OCI-LY7 (cell line): ENCODE results near the gene VAPB. TPM values are rescaled to one million over a fixed set of nuclear protein-coding genes. Genes with fewer than 3 reads are reported as not detected.

Source experiments
- BruUV-seq: library from RNA; stranded (reverse); fragments of 400-500 nt; replicated peaks from 2 replicates; lab custom pipeline; 2021; lab: Mats Ljungman, UMichigan
- CTCF ChIA-PET: fragments of 300-600 bp; sonication (Branson Sonifier 250); formaldehyde crosslinking; loops from one replicate; lab custom pipeline; 2022; ENCODE audit warnings: antibody characterized with exemption; ENCODE audit not compliant: unreplicated experiment; lab: Charles Lee
- POLR2A ChIA-PET: fragments of 300-600 bp; sonication (Branson Sonifier 250); formaldehyde crosslinking; loops from one replicate; lab custom pipeline; 2022; ENCODE audit warnings: antibody characterized with exemption; lab: Charles Lee
- DNase-seq: peaks from one replicate; pipeline ENCODE4 v3.0.0-alpha.2; 2015; ENCODE audit warnings: low spot score
- H2AFZ ChIP-seq: fragments of 200-600 bp; sonication (generic), shearing (Covaris generic); 2 replicates; pipeline ENCODE4 v1.6.1; 2014; ENCODE audit warnings: mild to moderate bottlenecking, antibody characterized with exemption, low read length, moderate library complexity
- H3K27ac ChIP-seq: fragments of 200-600 bp; sonication (generic); 2 replicates; pipeline ENCODE4 v1.5.1; 2014; ENCODE audit warnings: mixed run types, low read depth, mild to moderate bottlenecking, moderate library complexity, low read length, inconsistent platforms; ENCODE audit not compliant: poor library complexity, severe bottlenecking
- H3K36me3 ChIP-seq: fragments of 200-600 bp; sonication (generic); 2 replicates; pipeline ENCODE4 v1.6.1; 2014; ENCODE audit warnings: mild to moderate bottlenecking, antibody characterized with exemption, low read length, moderate library complexity, mixed read lengths; ENCODE audit not compliant: insufficient read depth
- H3K4me1 ChIP-seq: fragments of 200-600 bp; sonication (generic); 2 replicates; pipeline ENCODE4 v1.5.1; 2014; ENCODE audit warnings: mild to moderate bottlenecking, low read length; ENCODE audit not compliant: insufficient read depth, poor library complexity, severe bottlenecking
- H3K4me2 ChIP-seq: fragments of 200-600 bp; sonication (generic); 2 replicates; pipeline ENCODE4 v1.6.1; 2014; ENCODE audit warnings: mild to moderate bottlenecking, low read length
- H3K4me3 ChIP-seq: fragments of 200-600 bp; sonication (generic); 2 replicates; pipeline ENCODE4 v1.5.1; 2014; ENCODE audit warnings: mild to moderate bottlenecking, low read depth, low read length; ENCODE audit not compliant: poor library complexity, severe bottlenecking
- H3K79me2 ChIP-seq: fragments of 200-600 bp; sonication (generic); 2 replicates; pipeline ENCODE4 v1.6.1; 2016; ENCODE audit warnings: low read depth, mild to moderate bottlenecking, low read length, moderate library complexity, mixed read lengths; ENCODE audit not compliant: insufficient read depth
- H3K9me2 ChIP-seq: fragments of 200-600 bp; sonication (generic); 2 replicates; pipeline ENCODE4 v1.6.1; 2016; ENCODE audit warnings: mild to moderate bottlenecking, low read length, mixed read lengths; ENCODE audit not compliant: insufficient read depth
- H3K9me3 ChIP-seq: fragments of 200-600 bp; sonication (generic); 2 replicates; pipeline ENCODE4 v1.6.1; 2014; ENCODE audit warnings: mild to moderate bottlenecking, mixed run types, low read length, mixed read lengths
- H4K20me1 ChIP-seq: fragments of 200-600 bp; sonication (generic); 2 replicates; pipeline ENCODE4 v1.6.1; 2014; ENCODE audit warnings: mild to moderate bottlenecking, antibody characterized with exemption, low read length, moderate library complexity, mixed read lengths; ENCODE audit not compliant: insufficient read depth
- CTCF ChIP-seq: fragments of 200-600 bp; sonication (generic); conservative IDR thresholded peaks from 2 replicates; pipeline ENCODE4 v1.5.1; 2014; ENCODE audit warnings: mild to moderate bottlenecking, antibody characterized with exemption, low read length, moderate library complexity, mixed read lengths
- EZH2phosphoT487 ChIP-seq: fragments of 200-600 bp; sonication (generic); IDR thresholded peaks from 2 replicates; pipeline ENCODE4 v1.6.1; 2018; ENCODE audit warnings: low read depth, borderline replicate concordance, mild to moderate bottlenecking, mixed run types, antibody characterized with exemption, low read length, moderate library complexity, mixed read lengths
- intact Hi-C: fragments of 100-400 bp; cut with micrococcal nuclease; formaldehyde crosslinking; loops from one replicate; pipeline ENCODE4 v1.10.0; 2022; ENCODE audit not compliant: unreplicated experiment
- total RNA-seq, 2 experiments: library from RNA; depleted of rRNA in 1 of 2; stranded (reverse); fragments of >200 nt in 1 of 2; shearing (Covaris generic) in 1 of 2; gene quantifications; 2 replicates each; pipeline ENCODE4 v1.2.3, GENCODE V29; 2014 to 2022

VAPB gene
- total RNA-seq, 2 experiments from 2014 or later, result 13.3 to 43.2 TPM

DNA sequence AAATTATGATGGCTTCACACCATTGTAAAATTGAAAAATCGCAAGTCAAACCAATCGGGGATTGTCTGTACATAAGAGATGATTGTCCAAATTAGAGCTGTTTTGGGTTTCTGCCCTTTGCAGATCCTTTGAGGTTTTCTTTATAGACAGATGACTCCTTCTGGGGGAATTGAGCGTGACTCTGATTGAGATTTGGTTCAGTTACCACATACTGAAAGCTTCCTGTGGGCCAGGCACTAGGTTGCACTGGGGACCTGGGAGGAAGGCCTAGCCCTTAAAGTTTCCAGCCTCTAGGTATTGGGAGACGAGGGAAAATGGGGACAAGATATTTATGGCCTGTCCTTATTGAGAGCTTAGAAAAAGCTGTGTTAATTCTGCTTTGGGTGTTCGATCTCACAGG lies 9.2 kb downstream of the VAPB start:
- Histone ChIP-seq H3K9me2 (no peaks in the 10 kb centered on the region), H2AFZ (no peak overlapping the region), H3K4me2 (no peak overlapping the region), H3K27ac (no peak overlapping the region), H3K36me3 (peaks cover 68% of the 10 kb centered on the region), H3K4me1 (peaks cover 26% of the 10 kb centered on the region), H3K79me2 (peaks cover 100% of the 10 kb centered on the region), H4K20me1 (peaks cover 59% of the 10 kb centered on the region), H3K4me3 (no peak overlapping the region), H3K9me3 (no peaks in the 10 kb centered on the region)
- CTCF ChIA-PET, result no interaction called here
- POLR2A ChIA-PET, result no interaction called here
- DNase-seq, result no peak
- intact Hi-C loops, result no loop called here
- TF ChIP-seq EZH2phosphoT487 (no peak), CTCF (no peak)
- BruUV-seq, result no TSS peak

GRCh38 chr20:58399926-58400325 lies 10.9 kb downstream of the VAPB start:
- peaks cover 28% of the 10 kb centered on the region for H3K4me1 ChIP-seq
- H4K20me1 ChIP-seq, result peaks cover 70% of the 10 kb centered on the region
- H3K4me2 ChIP-seq, result no peak overlapping the region
- H3K4me3 ChIP-seq, result no peak overlapping the region
- peaks cover 51% of the 10 kb centered on the region for H3K36me3 ChIP-seq
- H3K9me3 ChIP-seq, result no peaks in the 10 kb centered on the region
- no peak overlapping the region for H3K27ac ChIP-seq
- no TSS peak for BruUV-seq
- no peak for DNase-seq
- CTCF ChIA-PET, result no interaction called here
- POLR2A ChIA-PET, result no interaction called here
- peaks cover 100% of the 10 kb centered on the region for H3K79me2 ChIP-seq
- intact Hi-C loops, result no loop called here
- TF ChIP-seq EZH2phosphoT487 (no peak), CTCF (no peak)
- H3K9me2 ChIP-seq, result no peaks in the 10 kb centered on the region
- H2AFZ ChIP-seq, result no peak overlapping the region

DNA sequence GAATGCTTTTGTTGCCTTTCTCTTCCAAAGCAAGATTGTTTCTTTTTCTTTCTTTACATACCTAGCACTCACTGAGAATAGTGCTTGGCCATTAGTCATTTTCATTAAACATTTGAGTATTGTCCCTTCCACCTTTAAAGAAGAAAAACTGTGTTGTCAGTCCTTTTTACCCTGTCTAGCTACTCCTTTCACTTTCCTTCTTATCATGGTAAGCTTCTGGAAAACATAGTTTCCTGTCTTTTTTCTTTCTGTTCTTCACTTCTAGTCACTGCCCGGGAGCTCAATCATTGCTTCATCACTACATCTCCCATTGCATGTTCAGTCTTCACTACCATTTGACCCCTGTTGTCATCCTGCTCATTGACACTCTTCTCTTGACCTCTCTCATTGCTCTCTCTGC lies 12.1 kb downstream of the VAPB start:
- Histone ChIP-seq H3K4me3 (no peak overlapping the region), H2AFZ (no peak overlapping the region), H3K79me2 (peaks cover 99% of the 10 kb centered on the region), H3K36me3 (peaks cover 42% of the 10 kb centered on the region), H3K4me1 (peaks cover 27% of the 10 kb centered on the region), H4K20me1 (peaks cover 63% of the 10 kb centered on the region), H3K27ac (no peak overlapping the region), H3K9me2 (no peaks in the 10 kb centered on the region), H3K9me3 (no peaks in the 10 kb centered on the region), H3K4me2 (peak overlapping the region; percentile 16; the same call in 1 of the 2 replicates)
- CTCF ChIA-PET, result no interaction called here
- intact Hi-C loops, result no loop called here
- POLR2A ChIA-PET, result no interaction called here
- BruUV-seq, result no TSS peak
- TF ChIP-seq CTCF (no peak), EZH2phosphoT487 (no peak)
- no peak for DNase-seq
